Right atrium auricular region (tissue), 2 donors: ENCODE measurements around the gene ANK2. TPM values are rescaled to one million over a fixed set of nuclear protein-coding genes. Genes with fewer than 3 reads are reported as not detected.

Source experiments
- DNase-seq: peaks from one replicate; pipeline ENCODE4 v3.0.0-alpha.2; 2019; ENCODE audit warnings: low spot score
- H3K27ac ChIP-seq, 2 donors: fragments of 200-600 bp; sonication (generic); 1 replicate in 1 of 2; 2 replicates in 1 of 2; pipeline ENCODE4 v1.5.1; 2016 to 2019
- H3K27me3 ChIP-seq, 2 donors: fragments of 200-600 bp; sonication (generic); one replicate each; pipeline versions ENCODE4 v1.5.1 to v1.6.0; 2017 to 2019
- H3K36me3 ChIP-seq: fragments of 200-600 bp; sonication (generic); one replicate; pipeline ENCODE4 v1.5.1; 2016
- H3K4me1 ChIP-seq, 2 donors: fragments of 200-600 bp; sonication (generic); one replicate each; pipeline versions ENCODE4 v1.5.1 to v1.6.0; 2017 to 2019
- H3K4me3 ChIP-seq, 2 donors: fragments of 200-600 bp; sonication (generic); 1 replicate in 1 of 2; 2 replicates in 1 of 2; pipeline ENCODE4 v1.5.1; 2017 to 2019; ENCODE audit warnings: mild to moderate bottlenecking in 1 of 2, moderate library complexity in 1 of 2
- H3K9me3 ChIP-seq, 2 donors: fragments of 200-600 bp; sonication (generic); one replicate each; pipeline ENCODE4 v1.5.1; 2019
- total RNA-seq, 2 donors: library from RNA; depleted of rRNA; stranded (reverse); fragments of >200 nt; gene quantifications; one replicate each; pipeline ENCODE4 v1.1.0, GENCODE V29; 2016
- TF ChIP-seq, protein P1 (sequence below), 2 donors: fragments of 200-600 bp; sonication (generic); IDR thresholded peaks; one replicate each; pipeline ENCODE4 v1.5.1; 2019; ENCODE audit warnings: antibody characterized with exemption in 2 of 2

The ANK2 gene
- total RNA-seq, 2 donors from 2014 or later, result 169 to 332 TPM

DNA sequence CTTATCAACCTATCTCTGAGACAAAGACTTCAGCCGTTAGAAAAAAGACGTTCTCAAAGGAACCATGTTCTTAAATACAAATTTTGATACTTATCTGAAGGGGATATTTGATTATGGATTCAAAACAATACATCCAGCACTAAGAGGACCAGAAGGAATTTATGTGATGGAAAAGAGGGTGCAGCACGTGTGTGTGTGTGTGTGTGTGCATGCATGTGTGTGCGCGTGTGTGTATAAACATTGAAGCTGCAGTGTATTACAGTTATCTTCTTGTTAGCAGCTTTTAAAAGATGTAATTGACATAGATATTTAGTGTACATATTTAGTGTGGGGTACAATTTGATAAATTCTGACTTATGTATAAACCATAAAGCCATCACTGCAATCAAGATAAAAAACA lies 44.9 kb downstream of the ANK2 start:
- Histone ChIP-seq H3K4me1 (no peaks in the 10 kb centered on the region), H3K4me3 (no peak overlapping the region), H3K9me3 (no peaks in the 10 kb centered on the region), H3K36me3 (no peaks in the 10 kb centered on the region), H3K27ac (no peak overlapping the region), H3K27me3 (no peaks in the 10 kb centered on the region)
- DNase-seq, result no peak
- TF ChIP-seq, protein P1, sequence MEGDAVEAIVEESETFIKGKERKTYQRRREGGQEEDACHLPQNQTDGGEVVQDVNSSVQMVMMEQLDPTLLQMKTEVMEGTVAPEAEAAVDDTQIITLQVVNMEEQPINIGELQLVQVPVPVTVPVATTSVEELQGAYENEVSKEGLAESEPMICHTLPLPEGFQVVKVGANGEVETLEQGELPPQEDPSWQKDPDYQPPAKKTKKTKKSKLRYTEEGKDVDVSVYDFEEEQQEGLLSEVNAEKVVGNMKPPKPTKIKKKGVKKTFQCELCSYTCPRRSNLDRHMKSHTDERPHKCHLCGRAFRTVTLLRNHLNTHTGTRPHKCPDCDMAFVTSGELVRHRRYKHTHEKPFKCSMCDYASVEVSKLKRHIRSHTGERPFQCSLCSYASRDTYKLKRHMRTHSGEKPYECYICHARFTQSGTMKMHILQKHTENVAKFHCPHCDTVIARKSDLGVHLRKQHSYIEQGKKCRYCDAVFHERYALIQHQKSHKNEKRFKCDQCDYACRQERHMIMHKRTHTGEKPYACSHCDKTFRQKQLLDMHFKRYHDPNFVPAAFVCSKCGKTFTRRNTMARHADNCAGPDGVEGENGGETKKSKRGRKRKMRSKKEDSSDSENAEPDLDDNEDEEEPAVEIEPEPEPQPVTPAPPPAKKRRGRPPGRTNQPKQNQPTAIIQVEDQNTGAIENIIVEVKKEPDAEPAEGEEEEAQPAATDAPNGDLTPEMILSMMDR (IDR thresholded peaks at IDR 0.05), result no peak

DNA sequence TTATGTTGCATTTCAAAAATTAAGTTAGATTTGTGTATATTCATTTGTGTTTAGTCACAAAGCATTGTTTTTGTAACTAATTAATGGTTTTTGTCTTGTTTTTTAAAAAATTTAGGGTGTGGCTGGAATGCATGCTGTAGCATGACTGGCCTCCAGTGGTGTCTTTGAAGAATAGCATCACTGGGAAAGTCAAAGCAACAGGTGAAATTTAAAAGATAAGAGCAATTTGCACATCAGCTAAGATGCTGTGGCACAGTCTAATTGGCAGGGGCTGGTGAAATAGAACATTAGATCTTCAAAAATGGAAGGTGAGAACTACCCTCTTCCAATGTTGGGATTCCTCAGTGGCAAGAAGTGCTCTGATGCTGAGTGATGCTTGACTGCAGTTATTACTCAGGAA lies 45.3 kb downstream of the ANK2 start:
- H3K27me3 ChIP-seq, result no peaks in the 10 kb centered on the region
- DNase-seq, result no peak
- TF ChIP-seq, protein P1 (IDR thresholded peaks at IDR 0.05), result peak; percentile 20 to 73
- no peaks in the 10 kb centered on the region for H3K9me3 ChIP-seq
- no peak overlapping the region for H3K27ac ChIP-seq
- no peaks in the 10 kb centered on the region for H3K36me3 ChIP-seq
- no peak overlapping the region for H3K4me3 ChIP-seq
- no peaks in the 10 kb centered on the region for H3K4me1 ChIP-seq

DNA sequence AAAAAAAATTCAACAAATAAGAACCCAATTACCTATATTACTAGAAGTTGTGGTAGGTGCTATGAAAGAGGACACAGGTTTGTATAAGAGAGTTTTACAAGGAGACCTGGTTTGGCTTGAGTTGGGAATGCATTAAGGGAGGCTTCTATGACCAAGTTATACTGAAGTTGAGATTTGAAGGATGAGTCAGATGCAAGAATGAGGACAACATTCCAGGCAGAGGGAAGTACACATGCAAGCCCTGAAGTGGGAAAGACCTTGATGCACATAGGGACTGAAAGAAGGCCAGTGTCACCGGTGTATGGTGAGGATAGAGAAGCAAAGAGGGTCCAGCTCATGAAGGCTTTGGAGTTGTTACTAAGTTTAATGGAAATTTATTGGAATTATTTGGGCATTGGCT lies 52.2 kb downstream of the ANK2 start:
- no peaks in the 10 kb centered on the region for H3K4me1 ChIP-seq
- no peak for DNase-seq
- H3K27ac ChIP-seq, result no peak overlapping the region

DNA sequence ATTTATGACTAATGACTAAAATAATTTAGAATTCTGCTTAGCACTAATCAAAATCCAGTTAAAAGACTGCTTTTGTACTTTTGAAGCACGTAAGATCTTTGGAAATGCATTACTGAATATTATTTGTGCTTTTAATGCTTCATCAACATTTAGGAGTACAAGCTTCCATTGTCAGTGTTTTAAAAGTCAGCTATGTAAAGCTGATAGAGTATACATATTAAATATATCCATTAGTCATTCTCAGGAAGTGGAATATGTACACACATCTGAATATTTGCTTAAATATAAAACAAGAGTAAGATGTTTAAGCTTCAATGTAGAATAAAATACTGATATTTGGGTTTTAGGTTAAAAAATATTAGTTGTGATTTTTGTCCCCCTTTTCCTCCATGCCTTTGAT lies 54.1 kb downstream of the ANK2 start:
- Histone ChIP-seq H3K27me3 (no peaks in the 10 kb centered on the region), H3K4me3 (no peak overlapping the region), H3K36me3 (no peaks in the 10 kb centered on the region), H3K27ac (no peak overlapping the region), H3K4me1 (no peaks in the 10 kb centered on the region), H3K9me3 (no peaks in the 10 kb centered on the region)
- DNase-seq, result no peak
- TF ChIP-seq, protein P1 (IDR thresholded peaks at IDR 0.05), result no peak

More for the DNA sequence above, 52.2 kb downstream of the ANK2 start:
- Histone ChIP-seq H3K27me3 (no peaks in the 10 kb centered on the region), H3K4me3 (no peak overlapping the region), H3K9me3 (no peaks in the 10 kb centered on the region), H3K36me3 (no peaks in the 10 kb centered on the region)
- TF ChIP-seq, protein P1 (IDR thresholded peaks at IDR 0.05), result no peak

DNA sequence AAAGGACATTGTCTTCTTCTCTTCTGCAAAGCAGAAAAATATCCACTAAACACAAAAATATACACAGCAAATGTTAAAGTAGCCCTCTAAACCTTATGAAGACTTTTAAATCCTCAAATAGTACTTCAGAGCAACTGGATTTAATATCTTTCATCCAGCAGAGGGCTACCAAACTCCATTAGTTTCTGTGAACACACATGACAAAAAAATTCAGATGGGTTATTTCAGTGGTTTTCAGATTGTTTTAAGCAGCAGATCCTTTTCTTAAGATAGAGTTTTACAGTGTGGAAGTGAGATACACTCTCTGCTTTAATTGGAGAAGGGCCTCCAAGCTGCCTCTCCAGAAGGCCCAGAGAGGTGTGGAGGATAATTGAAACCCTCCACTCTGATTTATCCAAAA lies 56.7 kb downstream of the ANK2 start:
- DNase-seq, result no peak
- TF ChIP-seq, protein P1 (IDR thresholded peaks at IDR 0.05), result peak in 1 of 2 donors; percentile 58
- Histone ChIP-seq H3K27me3 (no peaks in the 10 kb centered on the region), H3K36me3 (no peaks in the 10 kb centered on the region), H3K9me3 (no peaks in the 10 kb centered on the region), H3K4me1 (no peaks in the 10 kb centered on the region), H3K27ac (no peak overlapping the region), H3K4me3 (no peak overlapping the region)

DNA sequence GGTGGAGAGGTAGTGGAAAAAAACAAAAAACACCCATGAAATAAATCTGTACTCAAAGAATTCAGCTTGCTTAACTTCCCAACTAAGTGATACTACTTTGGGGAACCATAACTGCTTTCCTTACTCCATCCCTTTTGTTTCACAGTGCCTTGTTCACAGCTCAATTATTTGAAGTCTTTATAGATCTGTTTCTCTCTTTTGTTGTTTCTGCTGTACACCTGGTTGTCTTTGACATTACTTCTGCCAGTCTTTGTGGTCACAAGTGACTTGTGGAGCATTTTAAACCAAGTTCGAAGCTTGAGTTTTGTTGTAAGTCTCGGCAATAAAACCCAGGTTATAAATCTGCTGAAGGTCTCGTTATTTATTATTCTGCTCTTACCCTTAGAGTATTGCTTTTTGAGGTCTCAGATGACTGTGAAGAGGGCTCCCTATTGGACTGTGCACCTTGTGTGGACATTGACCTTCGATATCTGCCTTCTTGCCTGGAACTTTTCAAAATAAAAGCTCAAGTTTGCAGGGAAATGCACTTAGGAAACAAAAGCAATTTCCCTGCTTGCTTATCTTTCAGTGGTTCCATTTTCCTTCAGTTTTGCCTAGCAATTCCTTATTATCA lies 59.8 kb downstream of the ANK2 start:
- Histone ChIP-seq H3K9me3 (no peaks in the 10 kb centered on the region), H3K27me3 (no peaks in the 10 kb centered on the region), H3K4me3 (no peak overlapping the region), H3K4me1 (peaks cover 0 to 8% of the 10 kb centered on the region in 2 donors), H3K27ac (no peak overlapping the region), H3K36me3 (no peaks in the 10 kb centered on the region)
- DNase-seq, result no peak
- TF ChIP-seq, protein P1 (IDR thresholded peaks at IDR 0.05), result no peak
